ENCODE measurements around the gene NPTX1.

GRCh38 chr17:80498242-80498919, 22.0 kb upstream of the NPTX1 start:
- no peak for TF ChIP-seq CTCF (IDR thresholded peaks at IDR 0.05)
- no peak for TF ChIP-seq POLR2A (IDR thresholded peaks at IDR 0.05)

All from tibial nerve (tissue), 3 donors.